GM19023 (cell line): ENCODE measurements around the gene CHI3L1.

Experiments
- ATAC-seq: cut with Tn5 transposase; IDR thresholded peaks from one replicate; pipeline ENCODE4 v1.9.1; 2021; ENCODE audit warnings: mild to moderate bottlenecking, moderate library complexity; ENCODE audit not compliant: unreplicated experiment

Gene CHI3L1

DNA sequence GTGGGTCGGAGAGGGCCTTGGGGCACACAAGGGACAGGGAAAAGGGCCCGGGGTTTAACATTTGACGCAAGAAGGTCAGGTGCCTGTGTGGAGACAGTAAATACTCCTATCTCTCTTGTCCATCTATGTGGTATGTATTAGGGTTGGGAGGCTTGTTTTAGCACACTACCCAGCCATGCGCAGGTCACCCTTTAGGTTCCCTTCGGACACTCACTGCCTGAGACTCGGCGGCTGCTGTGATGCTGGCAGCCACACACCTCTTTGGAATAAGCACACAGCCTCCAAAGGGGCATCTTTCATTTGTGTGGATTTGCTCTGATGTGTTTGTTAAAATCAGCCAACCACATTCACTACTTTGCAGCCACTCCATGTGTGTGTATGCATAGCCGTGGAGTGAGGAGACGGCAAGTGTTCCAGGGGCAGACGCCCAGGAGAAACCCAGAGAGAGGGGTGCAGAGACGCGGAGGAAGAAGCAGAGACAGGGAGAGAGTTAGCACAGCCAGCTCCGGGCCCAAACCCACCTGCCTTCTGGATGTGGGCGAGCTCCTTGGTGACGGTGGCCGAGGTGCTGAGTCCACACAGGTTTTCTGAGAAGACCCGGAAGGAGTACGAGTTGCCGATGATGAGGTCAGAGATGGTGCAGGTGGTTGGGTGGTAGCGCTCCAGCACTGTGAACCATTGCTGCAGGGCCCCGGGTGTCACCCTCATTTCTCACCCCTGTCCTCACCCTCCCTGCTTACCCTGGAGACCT, 16.6 kb downstream of the CHI3L1 start:
- ATAC-seq = no peak

DNA sequence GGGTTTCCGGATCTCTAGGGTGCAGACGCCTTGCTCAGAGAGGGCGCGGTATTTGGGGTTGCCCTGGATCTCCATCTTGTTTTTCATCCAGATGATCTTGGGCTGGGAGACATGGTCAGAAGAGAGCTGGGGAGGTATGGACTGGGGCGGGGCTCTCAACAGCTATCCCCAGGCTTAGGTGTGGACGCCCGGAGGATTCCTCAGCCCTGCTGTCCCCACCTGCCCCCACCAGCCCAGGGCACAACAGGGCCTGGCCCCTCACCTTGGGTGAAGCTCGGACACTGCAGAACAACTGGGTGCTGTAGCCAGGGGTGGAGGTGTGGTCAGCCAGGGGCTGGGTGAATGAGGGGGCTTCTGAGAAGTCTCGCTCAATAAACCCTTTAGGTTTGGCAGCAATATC, 17.5 kb downstream of the CHI3L1 start:
- ATAC-seq = no peak

DNA sequence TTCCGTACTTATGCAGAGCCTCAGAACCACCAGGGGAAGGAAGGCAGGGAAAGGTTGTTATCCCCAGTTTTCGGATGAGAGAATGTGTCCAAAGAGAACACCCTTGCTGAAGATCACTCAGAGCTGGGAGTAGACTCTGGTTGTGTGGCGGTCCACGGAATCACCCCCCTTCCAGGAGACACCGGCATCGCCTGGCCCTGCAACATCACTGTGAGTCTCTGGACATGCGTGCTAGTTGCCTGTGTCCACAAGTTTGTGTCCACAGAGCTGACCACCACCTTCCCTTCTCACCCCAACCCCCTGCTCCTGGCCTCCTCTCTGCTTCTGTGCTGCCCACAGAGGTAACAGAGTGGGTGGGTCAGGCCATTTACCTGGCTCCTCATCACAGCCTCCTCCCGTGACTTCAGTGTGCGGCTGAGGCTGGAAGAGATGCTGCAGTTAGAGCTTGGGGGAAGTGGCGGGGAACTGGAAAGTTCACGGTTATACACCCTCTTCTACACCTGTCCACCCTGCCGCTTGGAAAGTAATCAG, 18.2 kb downstream of the CHI3L1 start:
- ATAC-seq = no peak

DNA sequence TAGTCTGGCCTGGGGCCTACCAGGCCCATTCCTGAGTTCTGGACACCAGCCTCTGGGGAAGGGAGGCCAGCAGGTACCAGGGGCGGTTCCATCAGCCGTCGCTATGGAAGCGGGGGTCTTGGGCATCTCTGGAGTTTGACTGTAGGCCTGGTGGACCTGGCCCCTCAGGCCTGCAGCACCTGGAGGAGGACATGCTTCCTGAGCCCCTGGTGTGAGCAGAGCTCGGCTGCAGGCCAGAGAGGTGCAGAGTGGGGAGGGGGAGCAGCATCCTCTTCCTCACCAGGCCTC, 18.6 kb downstream of the CHI3L1 start:
- no peak for ATAC-seq

DNA sequence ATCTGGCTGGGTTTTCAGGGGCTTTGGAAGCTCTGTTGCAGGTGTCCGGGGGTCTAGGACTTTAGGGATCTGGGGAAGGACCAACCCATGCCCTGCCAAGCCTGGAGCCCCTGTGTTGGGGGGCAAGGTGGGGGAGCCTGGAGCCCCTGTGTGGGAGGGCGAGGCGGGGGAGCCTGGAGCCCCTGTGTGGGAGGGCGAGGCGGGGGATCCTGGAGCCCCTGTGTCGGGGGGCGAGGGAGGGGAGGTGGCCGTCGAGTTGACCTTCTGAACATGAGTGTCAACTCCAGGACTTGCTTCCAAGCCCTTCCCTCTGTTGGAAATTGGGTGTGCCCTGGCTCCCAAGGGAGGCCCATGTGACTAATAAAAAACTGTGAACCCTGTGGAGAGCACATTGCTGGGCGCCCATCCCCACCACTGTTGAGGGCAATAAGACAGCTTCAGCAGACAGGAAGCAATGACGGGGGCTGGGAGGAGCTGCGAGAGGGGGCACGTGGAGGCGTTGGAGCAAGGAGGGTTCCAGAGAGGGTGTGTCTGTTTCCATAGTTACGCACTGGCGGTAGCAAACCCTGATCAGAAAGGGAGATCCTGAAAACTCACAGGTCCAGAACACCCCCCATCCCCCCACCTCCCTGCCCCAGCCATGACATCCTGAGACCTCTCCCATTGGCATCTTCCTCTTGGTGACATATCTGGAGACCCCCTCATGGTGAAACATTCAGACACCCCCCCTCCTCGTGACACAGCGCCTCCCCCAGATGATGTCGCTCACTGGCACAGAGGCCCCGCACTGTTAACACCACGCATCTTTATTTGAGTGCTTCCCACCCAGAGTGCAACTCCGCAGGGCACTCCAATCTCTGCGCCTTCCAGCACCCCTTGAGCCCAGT, 19.2 kb downstream of the CHI3L1 start:
- no peak for ATAC-seq

DNA sequence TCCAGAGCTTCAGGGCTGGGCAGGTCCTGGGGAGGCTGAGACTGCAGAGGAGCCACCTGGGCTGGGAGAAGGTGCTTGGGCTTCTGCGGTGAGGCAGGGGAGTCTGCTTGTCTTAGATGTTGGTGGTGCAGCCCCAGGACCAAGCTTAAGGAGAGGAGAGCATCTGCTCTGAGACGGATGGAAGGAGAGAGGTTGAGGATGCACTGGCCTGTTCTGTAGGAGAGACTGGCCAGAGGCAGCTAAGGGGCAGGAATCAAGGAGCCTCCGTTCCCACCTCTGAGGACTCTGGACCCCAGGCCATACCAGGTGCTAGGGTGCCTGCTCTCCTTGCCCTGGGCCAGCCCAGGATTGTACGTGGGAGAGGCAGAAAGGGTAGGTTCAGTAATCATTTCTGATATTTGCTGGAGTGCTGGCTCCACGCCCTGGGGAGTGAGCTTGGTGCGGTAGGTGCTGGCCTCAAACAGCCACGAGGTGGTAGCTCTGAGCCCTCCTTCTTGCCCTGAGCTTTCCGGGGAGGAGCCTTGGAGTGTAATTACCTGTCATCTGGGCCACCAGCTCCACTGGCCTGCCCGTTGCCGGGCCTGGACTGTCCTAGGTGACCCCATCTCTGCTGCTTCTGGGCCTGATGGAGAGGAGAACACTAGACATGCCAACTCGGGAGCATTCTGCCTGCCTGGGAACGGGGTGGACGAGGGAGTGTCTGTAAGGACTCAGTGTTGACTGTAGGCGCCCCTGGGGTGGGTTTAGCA, 20.1 kb downstream of the CHI3L1 start:
- ATAC-seq = no peak

DNA sequence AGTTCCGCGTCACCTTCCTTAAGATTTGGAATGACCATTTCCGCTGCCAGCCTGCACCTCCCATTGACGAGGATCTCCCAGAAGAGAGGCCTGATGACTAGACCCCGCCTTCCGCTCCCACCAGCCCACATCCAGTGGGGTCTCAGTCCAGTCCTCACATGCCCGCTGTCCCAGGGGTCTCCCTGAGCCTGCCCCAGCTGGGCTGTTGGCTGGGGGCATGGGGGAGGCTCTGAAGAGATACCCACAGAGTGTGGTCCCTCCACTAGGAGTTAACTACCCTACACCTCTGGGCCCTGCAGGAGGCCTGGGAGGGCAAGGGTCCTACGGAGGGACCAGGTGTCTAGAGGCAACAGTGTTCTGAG, 20.7 kb downstream of the CHI3L1 start:
- ATAC-seq = no peak

DNA sequence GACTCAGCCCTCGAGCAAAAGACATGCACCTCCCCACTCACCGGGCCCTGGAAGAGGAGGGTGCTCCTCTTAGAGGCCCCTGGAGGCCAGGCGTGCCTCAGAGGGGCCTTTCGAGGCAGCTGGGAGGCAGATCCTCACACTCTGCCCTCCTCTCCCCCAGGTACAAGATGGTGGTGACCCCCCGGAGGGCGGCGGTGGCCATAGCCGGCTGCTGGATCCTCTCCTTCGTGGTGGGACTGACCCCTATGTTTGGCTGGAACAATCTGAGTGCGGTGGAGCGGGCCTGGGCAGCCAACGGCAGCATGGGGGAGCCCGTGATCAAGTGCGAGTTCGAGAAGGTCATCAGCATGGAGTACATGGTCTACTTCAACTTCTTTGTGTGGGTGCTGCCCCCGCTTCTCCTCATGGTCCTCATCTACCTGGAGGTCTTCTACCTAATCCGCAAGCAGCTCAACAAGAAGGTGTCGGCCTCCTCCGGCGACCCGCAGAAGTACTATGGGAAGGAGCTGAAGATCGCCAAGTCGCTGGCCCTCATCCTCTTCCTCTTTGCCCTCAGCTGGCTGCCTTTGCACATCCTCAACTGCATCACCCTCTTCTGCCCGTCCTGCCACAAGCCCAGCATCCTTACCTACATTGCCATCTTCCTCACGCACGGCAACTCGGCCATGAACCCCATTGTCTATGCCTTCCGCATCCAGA, 21.3 kb downstream of the CHI3L1 start:
- no peak for ATAC-seq

DNA sequence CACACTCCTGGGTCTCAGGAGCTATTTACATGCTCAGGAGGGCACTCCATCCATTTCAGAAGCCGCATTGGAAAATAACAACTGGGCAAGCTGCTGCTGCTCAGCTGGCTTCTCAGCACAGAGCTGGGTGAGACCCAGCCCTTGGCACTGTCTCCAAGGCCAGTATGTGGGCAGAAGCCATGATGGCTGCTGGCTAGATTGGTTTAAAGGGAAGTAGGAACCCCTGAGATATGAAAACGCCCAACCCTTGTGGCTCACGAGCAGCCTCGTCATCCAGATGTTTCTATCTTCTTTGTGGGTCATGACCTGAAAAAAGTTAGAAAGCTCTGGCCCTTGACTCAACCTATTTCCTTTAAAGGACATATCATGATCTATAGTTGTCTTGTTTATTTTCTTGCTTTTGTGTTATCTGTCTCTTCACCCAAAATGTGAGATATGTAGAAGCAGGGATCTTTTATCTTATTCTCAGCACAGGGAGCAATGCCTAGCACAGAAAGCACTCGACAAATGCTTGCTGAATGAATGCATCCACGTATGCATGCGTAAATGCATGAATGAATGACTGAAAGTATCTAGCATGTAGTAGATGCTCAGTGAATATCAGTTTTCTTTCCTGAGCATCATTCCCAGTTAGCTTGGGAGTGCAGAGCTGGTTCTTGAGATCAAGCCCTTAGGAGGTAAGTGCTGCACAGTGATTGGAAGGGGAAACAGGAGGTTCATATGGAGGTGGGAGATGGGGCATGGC, 22.4 kb downstream of the CHI3L1 start:
- ATAC-seq = no peak

DNA sequence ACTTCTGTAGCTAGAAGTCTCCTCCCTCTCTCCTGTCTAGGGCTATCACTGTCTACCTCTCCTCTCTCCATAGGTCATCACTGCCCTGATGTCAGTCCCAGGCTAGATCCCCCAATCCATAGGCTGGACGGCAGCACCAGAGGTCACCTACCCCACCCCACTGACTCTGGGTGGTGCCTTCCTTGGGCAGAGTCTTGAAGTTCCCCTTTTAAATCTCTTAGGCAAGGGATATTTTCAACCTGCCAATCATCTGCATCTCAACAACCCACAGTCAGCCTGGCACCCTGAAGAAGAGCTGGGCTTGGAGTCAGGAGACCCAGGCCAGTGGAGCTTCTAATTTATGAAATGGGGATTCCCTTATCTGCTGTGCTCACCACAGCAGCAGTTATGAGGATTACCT, 24.1 kb downstream of the CHI3L1 start:
- ATAC-seq = no peak

DNA sequence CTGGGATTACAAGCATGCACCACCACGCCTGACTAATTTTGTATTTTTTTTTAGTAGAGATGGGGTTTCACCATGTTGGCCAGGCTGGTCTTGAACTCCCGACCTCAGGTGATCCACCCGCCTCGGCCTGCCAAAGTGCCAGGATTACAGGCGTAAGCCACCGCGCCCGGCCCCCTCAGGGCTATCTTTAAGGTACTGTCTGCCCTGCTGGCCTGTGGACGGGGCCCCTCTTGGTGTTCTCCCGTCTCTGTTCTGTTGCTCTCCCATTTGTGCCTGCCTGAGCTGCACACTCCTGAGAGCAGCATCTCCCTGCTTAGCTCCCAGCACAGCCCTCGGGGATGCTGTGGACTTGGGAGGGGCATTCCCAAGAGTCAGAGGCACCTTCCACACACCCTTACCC, 24.8 kb downstream of the CHI3L1 start:
- no peak for ATAC-seq

DNA sequence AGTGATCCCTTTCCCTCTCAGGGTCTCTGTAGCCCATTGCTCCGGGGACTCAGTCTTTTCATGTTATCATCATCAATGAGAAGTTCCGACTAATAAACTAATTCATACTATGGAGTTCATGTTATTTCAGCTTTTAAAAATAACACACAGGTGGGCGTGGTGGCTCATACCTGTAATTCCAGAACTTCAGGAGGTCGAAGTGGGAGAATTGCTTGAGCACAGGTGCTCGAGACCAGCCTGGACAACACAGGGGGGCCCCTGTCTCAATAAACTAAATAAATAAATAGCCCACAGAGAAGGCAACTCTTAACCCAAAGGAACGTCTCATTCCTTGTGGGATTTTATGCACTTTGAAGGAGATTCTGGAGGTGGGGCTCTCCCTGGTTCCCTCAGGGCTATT, 25.3 kb downstream of the CHI3L1 start:
- no peak for ATAC-seq

DNA sequence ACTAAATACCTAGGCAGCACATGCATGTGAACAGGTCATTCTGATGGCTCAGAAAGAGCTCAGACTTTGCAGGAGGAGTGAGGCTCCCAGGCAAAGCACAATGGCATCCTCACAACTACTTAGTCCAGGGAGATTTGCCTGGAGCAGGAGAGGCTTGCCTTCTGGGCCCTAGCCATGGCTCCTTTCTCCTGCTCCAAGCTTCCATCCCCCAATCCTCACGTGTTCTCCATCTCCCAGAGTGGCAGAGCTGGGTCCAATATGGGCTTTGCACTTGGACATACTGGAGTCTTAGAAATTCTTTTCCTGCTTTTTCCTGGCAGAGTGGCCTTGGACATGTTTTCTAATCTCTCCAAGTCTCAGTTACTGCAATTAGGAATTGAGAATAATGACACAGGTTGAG, 26.7 kb downstream of the CHI3L1 start:
- ATAC-seq = no peak

DNA sequence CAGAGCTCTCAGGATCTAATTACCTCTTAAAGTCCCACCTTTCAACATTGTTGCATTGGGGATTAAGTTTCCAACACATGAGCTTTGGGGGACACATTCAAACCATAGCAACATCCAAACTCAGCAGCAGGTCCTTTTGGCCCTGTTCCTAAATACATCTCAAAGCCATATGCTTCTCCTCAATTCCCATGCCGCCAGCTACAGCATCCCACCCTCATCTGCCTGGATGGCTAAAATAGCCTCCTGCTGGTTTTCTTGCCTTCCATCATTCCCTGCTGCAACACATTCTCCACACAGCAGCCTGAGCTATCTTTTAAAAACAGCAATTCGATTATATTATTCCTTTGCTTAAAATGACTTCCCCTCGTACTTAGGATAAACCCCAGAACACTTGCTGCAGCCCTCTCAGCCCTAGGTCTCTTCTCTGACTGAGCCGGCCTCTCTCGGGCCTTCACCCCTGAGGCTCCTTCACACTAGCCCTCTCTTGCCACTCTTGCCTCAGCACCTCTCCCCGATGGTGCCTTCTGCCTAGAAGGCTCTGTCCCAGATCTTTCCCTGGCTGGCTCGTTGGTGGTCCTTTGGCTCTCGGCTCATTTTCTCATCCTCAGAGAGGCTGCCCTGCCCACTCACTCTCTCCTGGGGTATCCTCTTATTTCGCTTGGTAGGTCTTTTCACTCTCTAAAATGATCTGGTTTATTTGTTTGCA, 27.4 kb downstream of the CHI3L1 start:
- ATAC-seq = no peak

DNA sequence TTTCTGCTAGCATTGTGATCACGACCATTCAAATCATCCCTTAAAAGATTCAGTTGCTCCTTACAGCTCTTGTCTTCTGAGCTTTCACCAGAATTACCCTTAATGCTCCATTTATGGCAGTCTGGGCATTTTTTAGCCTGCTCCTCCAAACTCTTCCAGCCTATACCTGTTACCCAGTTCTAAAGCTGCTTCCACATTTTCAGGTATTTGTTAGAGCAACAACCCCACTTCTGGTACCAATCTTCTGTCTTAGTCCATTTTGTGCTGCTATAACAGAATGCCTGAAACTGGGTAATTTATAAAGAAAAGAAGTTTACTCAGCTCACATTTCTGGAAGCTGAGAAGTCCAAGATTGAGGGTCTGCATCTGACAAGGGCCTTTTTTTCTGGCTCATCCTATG, 28.1 kb downstream of the CHI3L1 start:
- no peak for ATAC-seq

DNA sequence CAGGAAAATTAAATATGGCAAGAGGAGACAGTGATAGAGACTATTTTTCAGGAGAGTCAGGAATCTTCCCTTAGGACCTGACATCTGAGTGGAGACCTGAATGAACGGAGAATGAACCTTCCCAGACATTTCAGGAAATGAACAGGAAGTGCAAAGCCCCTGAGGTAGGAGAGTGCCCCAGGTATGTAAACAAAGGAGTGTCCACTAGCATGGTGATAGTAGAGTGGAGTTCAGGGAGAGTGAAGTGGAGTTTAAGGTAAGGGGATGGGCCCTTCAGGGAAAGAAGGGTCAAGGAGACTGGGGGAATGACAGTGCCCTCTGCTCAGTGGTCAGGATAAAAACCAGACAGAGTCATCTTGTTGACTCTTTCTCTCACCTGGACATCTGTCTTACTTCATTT, 30.2 kb downstream of the CHI3L1 start:
- ATAC-seq = no peak

DNA sequence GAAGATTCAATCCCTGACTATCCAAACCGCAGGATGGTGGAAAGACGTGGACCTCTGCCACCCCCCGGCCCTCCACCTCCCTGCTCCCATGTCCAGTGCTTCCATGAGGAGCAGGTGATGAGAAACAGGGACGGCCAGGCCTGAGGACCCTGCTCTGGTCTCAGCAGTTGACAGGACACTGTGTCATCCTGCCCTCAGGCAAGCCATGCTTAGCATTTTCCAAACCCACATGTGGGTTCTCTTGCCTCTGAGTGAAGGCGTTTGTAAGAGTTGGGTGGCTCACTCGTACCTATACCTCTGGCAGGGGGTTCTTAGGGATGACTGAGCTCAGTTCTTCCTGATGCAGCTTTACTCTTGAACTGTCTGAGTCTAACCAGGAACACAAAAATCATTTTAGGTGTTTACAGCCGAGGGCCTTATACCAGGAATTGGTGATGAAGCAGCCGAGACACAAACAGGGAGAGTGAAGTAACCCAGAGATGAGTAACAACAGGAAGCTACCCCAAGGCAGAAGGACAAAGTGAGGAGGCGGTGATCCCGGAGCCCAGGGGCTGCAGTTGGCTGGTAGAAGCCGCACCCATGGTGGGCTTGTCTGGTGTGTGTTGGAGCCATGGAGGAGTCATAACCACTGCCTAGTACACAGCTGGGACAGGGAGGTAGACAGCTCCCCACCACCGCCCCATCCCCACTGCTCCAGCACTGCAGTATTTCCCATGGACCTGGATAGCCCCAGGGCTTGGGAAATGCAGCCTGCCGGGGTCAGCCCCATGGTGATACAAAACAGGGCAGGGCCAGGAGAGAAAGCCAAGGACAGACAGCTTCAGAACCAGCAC, 32.3 kb downstream of the CHI3L1 start:
- no peak for ATAC-seq

DNA sequence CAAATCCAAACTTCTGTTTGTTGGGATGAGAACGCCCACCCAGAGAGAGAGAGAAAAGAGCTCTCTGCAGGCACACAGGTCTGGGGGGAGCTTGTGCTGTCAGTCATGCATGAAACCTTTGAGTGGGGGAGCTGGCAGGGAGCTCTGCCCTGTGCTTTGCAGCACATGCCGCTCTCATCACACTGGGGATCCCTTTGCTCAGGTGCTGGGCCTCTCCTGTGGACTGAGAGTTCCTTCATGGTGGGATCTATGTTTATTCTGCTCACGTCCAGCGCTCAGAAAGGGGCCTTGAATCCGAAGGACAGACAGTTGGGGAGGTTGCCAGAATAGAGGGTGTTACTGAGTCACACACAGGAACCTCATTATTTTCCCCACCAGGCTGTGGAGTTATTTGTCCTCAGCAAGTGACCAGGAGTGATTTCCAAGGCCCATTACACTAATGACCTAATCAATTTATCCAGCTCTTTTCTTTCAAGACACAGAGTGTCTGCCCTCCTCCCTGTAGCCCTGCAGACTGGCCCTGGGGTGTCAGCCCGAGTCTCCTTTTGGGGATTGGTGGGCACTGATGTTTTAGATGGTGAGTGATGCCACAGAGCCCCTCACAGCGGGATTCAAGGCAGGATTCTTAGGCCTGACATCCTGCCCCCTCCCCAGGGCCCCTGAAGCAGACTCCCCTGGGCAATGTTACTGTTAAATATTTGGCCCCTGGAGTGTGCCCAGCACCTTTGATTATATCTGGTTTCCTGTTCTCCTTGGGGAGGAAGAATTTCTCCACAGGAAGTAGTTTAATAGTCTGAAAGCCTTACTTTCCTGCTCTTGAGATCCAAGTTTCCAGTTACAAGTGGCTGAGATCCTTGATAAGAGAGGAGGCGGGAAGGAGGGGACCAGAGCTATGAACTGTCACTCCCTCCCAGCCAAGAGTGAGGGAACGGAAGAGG, 33.2 kb downstream of the CHI3L1 start:
- no peak for ATAC-seq
